Colonic mucosa (tissue), 4 donors: ENCODE measurements around the gene PDE4A. TPM values are rescaled to one million over a fixed set of nuclear protein-coding genes. Genes with fewer than 3 reads are reported as not detected.
A peak's percentile ranks its signal among the peaks of the same experiment; 100 is the strongest.

Source experiments
- DNase-seq: peaks from one replicate; pipeline ENCODE4 v3.0.0-alpha.2; 2020
- H3K27ac ChIP-seq: fragments of 200-600 bp; one replicate; pipeline ENCODE4 v1.8.0; 2021
- H3K27me3 ChIP-seq: fragments of 200-600 bp; one replicate; pipeline ENCODE4 v1.8.0; 2021
- H3K36me3 ChIP-seq: fragments of 200-600 bp; one replicate; pipeline ENCODE4 v1.8.0; 2021
- H3K4me1 ChIP-seq: fragments of 200-600 bp; one replicate; pipeline ENCODE4 v1.8.0; 2021; ENCODE audit warnings: mild to moderate bottlenecking
- H3K4me3 ChIP-seq: fragments of 200-600 bp; one replicate; pipeline ENCODE4 v1.8.0; 2021
- H3K9ac ChIP-seq, 2 donors: one replicate each; pipeline ENCODE4 v1.7.0; 2013; ENCODE audit warnings: control low read depth in 2 of 2, low read depth in 2 of 2, low read length in 2 of 2
- H3K9me3 ChIP-seq: fragments of 200-600 bp; one replicate; pipeline ENCODE4 v1.8.0; 2021
- intact Hi-C: fragments of 100-400 bp; cut with DNase I; formaldehyde crosslinking; loops from one replicate; pipeline ENCODE4 v1.14.1; 2022
- total RNA-seq, 2 donors: library from RNA; stranded (reverse); fragmentation: NEBNext Ultra II Directional in 1 of 2; extraction: Animal tissue kit (Norgen Biotek cat#: 25700) in 1 of 2; gene quantifications; one replicate each; pipeline ENCODE4 v1.2.1, GENCODE V29; 2021
- TF ChIP-seq, protein P1 (sequence below): fragments of 200-600 bp; IDR thresholded peaks from one replicate; pipeline ENCODE4 v1.8.0; 2022; ENCODE audit warnings: antibody characterized with exemption, mild to moderate bottlenecking
- donor health status: healthy.
- donor health status: DM: no; HTN: no; CAD: no.
- donor health status: DM: no; HTN: no; CAD: no.

Gene PDE4A
- total RNA-seq, 2 donors from 2014 or later = 8.6 to 13.8 TPM

DNA sequence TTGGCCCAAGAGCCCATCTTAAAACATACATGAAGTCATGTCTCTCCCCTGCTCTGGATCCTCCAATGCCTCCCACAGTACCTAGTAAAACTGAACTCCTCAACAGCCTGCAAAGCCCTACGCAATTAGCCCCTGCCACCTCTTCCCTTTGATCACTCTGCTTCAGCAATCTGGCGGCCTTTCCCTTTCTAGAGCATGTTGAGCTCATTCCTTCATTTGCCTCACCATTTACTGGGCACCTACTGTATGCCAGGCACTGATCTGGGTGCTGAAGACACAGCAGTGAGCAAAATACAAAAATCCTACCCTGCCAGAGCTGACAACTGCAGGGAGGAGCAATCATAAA, 79.9 kb downstream of the PDE4A start:
- Histone ChIP-seq H3K9ac (peak overlapping the region in 1 of 2 donors; percentile 26), H3K4me3 (no peak overlapping the region), H3K36me3 (peaks cover 4% of the 10 kb centered on the region), H3K4me1 (peaks cover 15% of the 10 kb centered on the region), H3K27ac (no peak overlapping the region), H3K27me3 (no peaks in the 10 kb centered on the region), H3K9me3 (no peaks in the 10 kb centered on the region)
- intact Hi-C loops = no loop called here
- TF ChIP-seq, protein P1, sequence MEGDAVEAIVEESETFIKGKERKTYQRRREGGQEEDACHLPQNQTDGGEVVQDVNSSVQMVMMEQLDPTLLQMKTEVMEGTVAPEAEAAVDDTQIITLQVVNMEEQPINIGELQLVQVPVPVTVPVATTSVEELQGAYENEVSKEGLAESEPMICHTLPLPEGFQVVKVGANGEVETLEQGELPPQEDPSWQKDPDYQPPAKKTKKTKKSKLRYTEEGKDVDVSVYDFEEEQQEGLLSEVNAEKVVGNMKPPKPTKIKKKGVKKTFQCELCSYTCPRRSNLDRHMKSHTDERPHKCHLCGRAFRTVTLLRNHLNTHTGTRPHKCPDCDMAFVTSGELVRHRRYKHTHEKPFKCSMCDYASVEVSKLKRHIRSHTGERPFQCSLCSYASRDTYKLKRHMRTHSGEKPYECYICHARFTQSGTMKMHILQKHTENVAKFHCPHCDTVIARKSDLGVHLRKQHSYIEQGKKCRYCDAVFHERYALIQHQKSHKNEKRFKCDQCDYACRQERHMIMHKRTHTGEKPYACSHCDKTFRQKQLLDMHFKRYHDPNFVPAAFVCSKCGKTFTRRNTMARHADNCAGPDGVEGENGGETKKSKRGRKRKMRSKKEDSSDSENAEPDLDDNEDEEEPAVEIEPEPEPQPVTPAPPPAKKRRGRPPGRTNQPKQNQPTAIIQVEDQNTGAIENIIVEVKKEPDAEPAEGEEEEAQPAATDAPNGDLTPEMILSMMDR = no peak
- no peak for DNase-seq

DNA sequence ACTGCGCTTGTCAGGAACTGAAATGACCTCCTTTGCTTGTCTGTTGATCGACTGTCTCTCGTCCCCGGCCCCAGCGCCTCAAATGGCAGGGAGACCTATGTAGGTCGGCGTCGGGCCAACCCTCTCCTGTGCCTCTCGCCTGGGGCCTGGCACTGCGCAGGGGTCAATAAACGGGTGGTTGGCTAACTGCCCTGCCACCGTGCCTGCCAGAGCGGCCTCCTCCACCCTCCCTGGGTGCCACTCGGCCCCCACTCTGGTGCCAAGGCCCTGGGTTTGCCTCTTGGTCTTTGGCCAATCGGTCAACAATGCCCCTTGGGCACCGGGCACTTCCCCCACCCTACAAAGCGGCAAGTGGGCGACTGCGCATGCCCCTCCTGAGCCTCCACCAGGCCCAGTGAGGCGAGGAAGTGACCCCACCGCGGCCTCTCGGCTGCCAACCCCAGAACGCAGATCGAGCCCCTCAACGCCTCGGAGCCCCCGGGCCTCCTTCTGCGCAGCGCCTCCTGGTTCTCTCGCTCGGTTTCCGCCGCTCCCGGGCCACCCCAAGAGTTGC, 81.7 kb downstream of the PDE4A start:
- peaks cover 15% of the 10 kb centered on the region for H3K4me1 ChIP-seq
- H3K27ac ChIP-seq = peak overlapping the region; percentile 97
- H3K9me3 ChIP-seq = no peaks in the 10 kb centered on the region
- TF ChIP-seq, protein P1 = no peak
- DNase-seq = peak; percentile 86
- intact Hi-C loops = no loop called here
- H3K4me3 ChIP-seq = peak overlapping the region; percentile 87
- no peaks in the 10 kb centered on the region for H3K27me3 ChIP-seq
- H3K9ac ChIP-seq = peak overlapping the region; percentile 97 to 98
- H3K36me3 ChIP-seq = peaks cover 4% of the 10 kb centered on the region

DNA sequence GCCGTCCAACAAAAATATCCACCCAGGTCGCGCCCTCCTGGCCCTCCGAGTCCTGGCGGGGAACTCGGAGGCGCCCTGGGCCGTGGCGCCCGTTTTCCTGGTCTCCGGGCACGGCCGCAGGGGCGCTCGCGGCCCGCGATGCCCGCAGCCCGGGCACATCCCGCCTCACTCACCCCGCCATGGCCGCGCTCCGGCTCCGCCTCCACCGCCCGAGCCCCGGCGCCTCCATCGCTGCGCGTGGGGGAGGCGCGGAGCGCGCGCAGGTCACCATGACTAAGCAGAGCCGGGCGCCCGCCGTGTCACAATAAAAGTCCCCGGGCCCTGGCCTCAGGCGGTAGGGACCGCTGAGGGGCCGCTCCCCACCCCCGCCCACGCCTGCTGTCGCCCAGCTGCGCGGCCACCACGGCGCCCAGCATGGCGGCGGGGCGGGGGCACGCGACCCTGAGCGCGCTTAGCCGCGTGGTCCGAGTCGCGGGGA, 82.2 kb downstream of the PDE4A start:
- DNase-seq = peak; percentile 92
- peak overlapping the region; percentile 97 for H3K27ac ChIP-seq
- intact Hi-C loops = no loop called here
- peaks cover 4% of the 10 kb centered on the region for H3K36me3 ChIP-seq
- H3K9ac ChIP-seq = peak overlapping the region; percentile 97 to 98
- H3K4me1 ChIP-seq = peaks cover 15% of the 10 kb centered on the region
- H3K4me3 ChIP-seq = peak overlapping the region; percentile 87
- TF ChIP-seq, protein P1 = no peak
- no peaks in the 10 kb centered on the region for H3K9me3 ChIP-seq
- no peaks in the 10 kb centered on the region for H3K27me3 ChIP-seq

DNA sequence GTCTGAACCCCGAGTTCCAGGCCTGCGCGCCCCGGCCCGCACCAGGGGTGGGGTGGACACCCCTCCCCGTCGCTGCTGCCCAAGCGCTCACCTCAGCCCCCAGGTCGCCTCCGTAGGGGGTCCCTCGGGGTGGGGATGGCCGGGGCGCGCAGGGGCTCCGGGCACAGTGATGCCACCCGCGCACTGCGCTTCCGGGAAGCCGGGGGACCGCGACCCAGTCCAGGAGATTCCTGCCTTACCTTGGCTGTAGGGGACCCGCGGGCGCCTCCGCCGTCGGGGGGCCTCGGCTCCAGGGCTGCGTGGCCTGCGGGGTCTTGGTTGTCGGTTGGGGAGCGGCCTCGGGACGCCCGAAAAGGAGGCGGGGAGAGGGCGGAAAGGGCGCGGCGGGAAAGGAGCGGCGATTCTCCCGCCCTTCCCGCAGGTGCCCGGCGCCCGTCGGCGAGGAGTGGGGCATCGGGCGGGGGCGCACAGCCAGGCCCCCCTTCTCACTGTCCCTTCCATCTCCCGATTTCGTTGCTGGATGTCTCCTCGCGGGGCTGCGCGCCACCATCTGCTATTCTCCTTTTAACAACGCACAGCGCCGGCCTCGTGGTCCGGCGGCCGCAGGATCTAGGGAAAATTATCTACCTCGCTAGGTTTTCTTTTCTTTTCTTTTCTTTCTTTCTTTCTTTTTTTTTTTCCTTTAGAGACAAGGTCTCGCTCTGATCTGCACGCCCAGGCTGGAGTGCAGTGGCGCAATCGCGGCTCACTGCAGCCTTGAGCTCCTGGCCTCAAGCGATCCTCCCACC, 82.9 kb downstream of the PDE4A start, which contains the start of gene KEAP1:
Gene KEAP1, minus strand, starts transcription at position 355 of the 788 bp plus-strand sequence. CDS start 3,323 bp downstream, outside the sequence.
- TF ChIP-seq, protein P1 = no peak
- peak; percentile 68 for DNase-seq
- Histone ChIP-seq H3K36me3 (peaks cover 4% of the 10 kb centered on the region), H3K9ac (peak within 1 kb of the TSS; percentile 97 to 98), H3K4me1 (peaks cover 15% of the 10 kb centered on the region), H3K27me3 (no peaks in the 10 kb centered on the region), H3K4me3 (peak within 1 kb of the TSS; percentile 87), H3K27ac (peak within 1 kb of the TSS; percentile 97), H3K9me3 (no peaks in the 10 kb centered on the region)
- intact Hi-C loops = no loop called here

DNA sequence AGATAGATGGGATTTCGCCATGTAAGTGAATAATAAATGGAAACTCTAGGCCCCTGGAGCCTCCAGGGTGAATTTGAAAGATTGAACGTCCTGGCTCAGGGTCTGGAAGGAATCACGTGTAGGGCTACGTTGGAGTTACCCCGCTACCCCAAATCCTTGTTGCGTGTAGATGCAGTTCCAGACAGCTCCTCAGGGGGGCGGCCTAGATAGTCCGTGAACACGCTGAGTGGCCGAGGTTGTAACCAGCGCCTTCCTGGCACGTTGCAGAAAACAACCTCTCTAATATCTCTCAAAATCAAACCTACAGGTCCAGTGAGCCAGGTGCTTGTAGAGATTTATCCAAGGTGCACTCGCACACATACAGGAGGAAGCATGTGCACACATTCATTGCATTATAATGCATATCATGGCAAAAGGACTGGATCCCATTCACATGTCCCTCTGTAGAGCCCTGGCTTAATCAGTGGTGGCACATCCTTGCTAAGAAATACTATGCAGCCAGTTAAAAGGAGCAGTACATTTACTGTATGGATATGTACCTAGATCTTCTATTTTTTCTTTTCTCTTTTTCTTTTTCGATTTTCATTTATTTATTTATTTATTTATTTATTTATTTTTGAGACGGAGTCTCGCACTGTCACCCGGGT, 85.4 kb downstream of the PDE4A start:
- H3K4me3 ChIP-seq = no peak overlapping the region
- peaks cover 5% of the 10 kb centered on the region for H3K27me3 ChIP-seq
- no peaks in the 10 kb centered on the region for H3K9me3 ChIP-seq
- no peaks in the 10 kb centered on the region for H3K36me3 ChIP-seq
- H3K9ac ChIP-seq = no peak overlapping the region
- peak; percentile 87 for DNase-seq
- TF ChIP-seq, protein P1 = peak; percentile 85
- intact Hi-C loops = no loop called here
- H3K4me1 ChIP-seq = peaks cover 8% of the 10 kb centered on the region
- H3K27ac ChIP-seq = no peak overlapping the region
